HFF-Myc (cell line): Measurements from ENCODE around the gene SLC22A1.
"Not testable (repeated sequence)": the region's sequence is repeated elsewhere in the genome, so short reads cannot be mapped to it uniquely, and the experiment has no call there.

Source experiments
- DNase-seq: peaks from one replicate; pipeline ENCODE4 v3.0.0-alpha.2; 2011; ENCODE audit warnings: low read depth; ENCODE audit errors: extremely low read depth
- H3K4me3 ChIP-seq: replicated peaks from 2 replicates; pipeline ENCODE4 v1.5.1; 2011; ENCODE audit warnings: low read depth, mild to moderate bottlenecking, control low read depth, low read length
- CTCF ChIP-seq: IDR thresholded peaks from 2 replicates; pipeline ENCODE4 v1.5.1; 2012; ENCODE audit warnings: mild to moderate bottlenecking, low read depth, low read length, control low read depth; ENCODE audit errors: missing control alignments

The SLC22A1 gene

GRCh38 chr6:160133441-160134336 is 12.1 kb downstream of the SLC22A1 start:
- DNase-seq, result no peak
- no peak for TF ChIP-seq CTCF
- H3K4me3 ChIP-seq, result no peak overlapping the region

GRCh38 chr6:160134337-160134751 is 12.7 kb downstream of the SLC22A1 start:
- H3K4me3 ChIP-seq, DNase-seq: not testable (repeated sequence)

GRCh38 chr6:160134779-160135547 is 13.3 kb downstream of the SLC22A1 start:
- no peak overlapping the region for H3K4me3 ChIP-seq
- DNase-seq, result no peak
- no peak for TF ChIP-seq CTCF

DNA sequence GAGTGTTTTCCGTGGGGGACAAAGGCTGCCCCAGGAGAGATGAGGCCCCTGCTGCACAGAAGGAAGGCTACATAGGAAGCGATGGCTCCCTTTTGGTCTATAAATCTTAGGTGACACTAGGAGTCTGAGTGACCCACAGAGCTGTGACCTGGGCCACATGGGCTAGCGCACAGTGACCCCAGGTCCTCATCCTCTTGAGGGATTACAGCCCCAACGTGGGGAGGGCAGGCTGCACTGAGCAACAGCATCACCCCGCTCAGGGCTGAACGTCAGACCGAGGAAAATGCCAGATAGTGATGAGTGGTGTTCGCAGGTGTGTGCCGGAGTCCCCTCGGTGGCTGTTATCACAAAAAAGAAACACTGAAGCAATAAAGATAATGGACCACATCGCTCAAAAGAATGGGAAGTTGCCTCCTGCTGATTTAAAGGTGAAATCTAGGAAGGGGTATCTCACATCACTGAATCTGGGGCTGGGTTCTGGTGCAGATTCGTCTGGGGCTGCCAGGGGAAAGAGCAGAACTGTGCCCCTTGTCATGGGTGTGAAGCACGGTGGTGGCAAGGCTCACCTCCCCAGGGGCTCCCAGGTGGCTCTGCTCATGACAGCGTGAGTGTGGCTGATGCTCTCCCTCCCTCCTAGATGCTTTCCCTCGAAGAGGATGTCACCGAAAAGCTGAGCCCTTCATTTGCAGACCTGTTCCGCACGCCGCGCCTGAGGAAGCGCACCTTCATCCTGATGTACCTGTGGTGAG is 14.5 kb downstream of the SLC22A1 start:
- TF ChIP-seq CTCF, result no peak
- no peak for DNase-seq
- H3K4me3 ChIP-seq, result no peak overlapping the region

DNA sequence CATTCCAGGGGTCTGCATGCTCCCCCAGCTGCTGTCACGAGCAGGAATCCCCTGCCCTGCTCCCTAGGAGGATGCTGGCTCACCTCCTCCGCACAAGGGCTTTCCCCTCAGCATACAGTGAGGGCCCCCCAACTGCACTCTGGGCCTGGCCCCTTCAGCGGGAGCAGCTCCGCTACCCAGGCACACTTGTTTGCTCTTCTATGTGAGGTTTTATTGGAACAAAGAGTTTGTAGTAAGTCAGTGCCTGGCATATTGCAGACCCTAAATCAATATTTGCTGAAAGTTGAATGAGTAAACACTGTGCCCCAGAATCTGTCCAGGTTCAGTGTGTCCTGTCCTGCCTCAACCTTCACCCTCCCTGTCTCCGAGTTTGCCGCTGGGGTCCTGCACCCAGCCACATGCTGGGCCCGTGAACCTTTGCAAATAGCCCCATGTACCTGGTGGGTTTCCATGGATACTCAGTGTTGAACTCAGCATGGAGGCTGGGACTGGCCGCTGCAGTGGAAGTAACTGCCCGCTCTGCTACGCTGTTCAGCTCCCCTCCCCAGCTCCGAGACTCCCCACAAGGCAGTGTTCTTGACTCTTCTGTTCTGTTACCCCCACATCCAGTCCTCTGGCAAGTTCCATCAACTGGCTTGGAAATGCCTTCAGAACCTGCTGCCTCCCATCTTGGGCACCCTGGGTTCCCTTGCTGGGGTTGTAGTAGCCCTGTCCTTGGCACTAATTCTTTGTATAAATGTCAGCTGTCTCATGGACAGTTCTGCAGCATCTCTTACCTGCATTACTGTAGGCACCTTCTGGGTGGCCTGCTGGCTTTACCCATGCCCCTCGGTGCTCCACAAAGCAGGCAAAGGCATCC is 15.7 kb downstream of the SLC22A1 start:
- TF ChIP-seq CTCF, result no peak
- DNase-seq, result no peak
- no peak overlapping the region for H3K4me3 ChIP-seq

DNA sequence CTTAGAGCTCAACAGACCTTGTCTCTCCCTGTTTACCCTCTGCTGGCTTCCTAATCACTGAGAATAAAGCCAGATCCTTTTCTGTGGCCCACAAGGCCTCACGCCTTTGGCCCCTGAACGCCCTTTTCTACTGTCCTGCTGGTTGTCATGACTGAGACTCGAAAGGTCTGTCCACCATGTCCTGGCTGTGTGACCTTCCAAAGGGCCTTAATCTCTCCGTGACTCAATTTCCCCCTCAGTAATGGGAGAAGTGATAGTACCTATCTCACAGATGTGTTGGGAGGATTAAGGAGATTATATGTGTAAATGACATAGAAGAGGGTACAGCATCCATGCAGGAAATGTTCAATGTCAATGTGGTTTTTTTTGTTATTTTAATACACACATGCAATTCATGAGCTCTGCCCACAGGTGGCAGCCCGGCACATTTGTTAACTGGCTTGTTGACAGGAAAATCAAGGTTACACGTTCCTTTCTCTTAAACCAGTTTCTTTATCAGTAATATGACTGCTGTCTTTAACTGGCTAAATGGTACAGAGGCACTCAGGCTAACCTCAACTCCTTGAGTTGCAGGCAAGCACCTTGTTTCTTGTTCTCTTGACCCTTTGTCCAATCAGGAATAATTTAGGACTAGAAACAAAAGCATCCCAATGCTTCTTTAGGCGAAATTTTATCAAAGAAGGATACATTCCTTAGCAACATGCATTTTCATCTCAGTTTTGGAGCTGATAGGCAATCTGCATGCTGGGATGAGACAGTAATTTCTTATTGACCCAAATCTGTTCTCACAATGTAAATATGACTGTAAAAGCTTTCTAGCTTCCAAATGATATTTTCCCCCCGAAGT is 16.6 kb downstream of the SLC22A1 start:
- peak; percentile 33 for DNase-seq
- TF ChIP-seq CTCF, result peak; percentile 74
- H3K4me3 ChIP-seq, result no peak overlapping the region
